ENCODE results near the gene MROH9.
A peak's percentile ranks its signal among the peaks of the same experiment; 100 is the strongest.

MROH9 gene

DNA sequence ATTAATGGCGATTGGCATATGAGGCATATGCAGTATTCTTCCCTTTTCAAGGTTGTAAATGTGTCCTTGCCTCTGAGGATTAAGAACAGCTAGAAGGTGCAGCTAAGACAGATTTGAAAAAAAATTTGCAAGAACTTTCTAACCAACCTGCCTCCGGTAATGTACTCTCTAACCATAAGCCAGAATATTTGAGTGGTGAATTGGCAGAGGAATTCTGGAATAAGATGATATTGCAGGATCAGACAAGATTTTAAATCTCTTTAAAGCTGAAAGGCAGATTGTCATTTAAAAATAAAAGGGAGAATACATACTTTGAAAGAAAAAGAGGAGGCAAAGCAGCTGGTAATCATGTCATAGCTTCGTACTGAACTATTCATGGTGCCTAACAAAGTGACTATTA, 29.2 kb downstream of the MROH9 start:
- H3K4me1 ChIP-seq (ENCODE audit: insufficient read depth, poor library complexity, severe bottlenecking), result no peaks in the 10 kb centered on the region
- no peak overlapping the region for H3K4me3 ChIP-seq (ENCODE audit: severe bottlenecking)
- DNase-seq (ENCODE audit: low spot score), result no peak
- H3K27ac ChIP-seq (ENCODE audit: poor library complexity, severe bottlenecking), result no peak overlapping the region
- no peaks in the 10 kb centered on the region for H3K9me3 ChIP-seq (ENCODE audit: severe bottlenecking)
- ATAC-seq (ENCODE audit: low read depth), result no peak
- H3K27me3 ChIP-seq (ENCODE audit: insufficient read depth, poor library complexity, severe bottlenecking), result no peaks in the 10 kb centered on the region
- TF ChIP-seq, protein P1, sequence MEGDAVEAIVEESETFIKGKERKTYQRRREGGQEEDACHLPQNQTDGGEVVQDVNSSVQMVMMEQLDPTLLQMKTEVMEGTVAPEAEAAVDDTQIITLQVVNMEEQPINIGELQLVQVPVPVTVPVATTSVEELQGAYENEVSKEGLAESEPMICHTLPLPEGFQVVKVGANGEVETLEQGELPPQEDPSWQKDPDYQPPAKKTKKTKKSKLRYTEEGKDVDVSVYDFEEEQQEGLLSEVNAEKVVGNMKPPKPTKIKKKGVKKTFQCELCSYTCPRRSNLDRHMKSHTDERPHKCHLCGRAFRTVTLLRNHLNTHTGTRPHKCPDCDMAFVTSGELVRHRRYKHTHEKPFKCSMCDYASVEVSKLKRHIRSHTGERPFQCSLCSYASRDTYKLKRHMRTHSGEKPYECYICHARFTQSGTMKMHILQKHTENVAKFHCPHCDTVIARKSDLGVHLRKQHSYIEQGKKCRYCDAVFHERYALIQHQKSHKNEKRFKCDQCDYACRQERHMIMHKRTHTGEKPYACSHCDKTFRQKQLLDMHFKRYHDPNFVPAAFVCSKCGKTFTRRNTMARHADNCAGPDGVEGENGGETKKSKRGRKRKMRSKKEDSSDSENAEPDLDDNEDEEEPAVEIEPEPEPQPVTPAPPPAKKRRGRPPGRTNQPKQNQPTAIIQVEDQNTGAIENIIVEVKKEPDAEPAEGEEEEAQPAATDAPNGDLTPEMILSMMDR (IDR thresholded peaks at IDR 0.05; ENCODE audit: poor library complexity, severe bottlenecking), result no peak
- no peaks in the 10 kb centered on the region for H3K36me3 ChIP-seq (ENCODE audit: low read depth)

GRCh38 chr1:170967042-170967910, 31.9 kb downstream of the MROH9 start:
- no peak for DNase-seq (ENCODE audit: low spot score)
- no peaks in the 10 kb centered on the region for H3K9me3 ChIP-seq (ENCODE audit: severe bottlenecking)
- no peaks in the 10 kb centered on the region for H3K27me3 ChIP-seq (ENCODE audit: insufficient read depth, poor library complexity, severe bottlenecking)
- TF ChIP-seq, protein P1 (IDR thresholded peaks at IDR 0.05; ENCODE audit: poor library complexity, severe bottlenecking), result peak; percentile 67
- H3K4me1 ChIP-seq (ENCODE audit: insufficient read depth, poor library complexity, severe bottlenecking), result no peaks in the 10 kb centered on the region
- H3K4me3 ChIP-seq (ENCODE audit: severe bottlenecking), result no peak overlapping the region
- no peaks in the 10 kb centered on the region for H3K36me3 ChIP-seq (ENCODE audit: low read depth)
- ATAC-seq (ENCODE audit: low read depth), result peak; percentile 76
- H3K27ac ChIP-seq (ENCODE audit: poor library complexity, severe bottlenecking), result no peak overlapping the region

DNA sequence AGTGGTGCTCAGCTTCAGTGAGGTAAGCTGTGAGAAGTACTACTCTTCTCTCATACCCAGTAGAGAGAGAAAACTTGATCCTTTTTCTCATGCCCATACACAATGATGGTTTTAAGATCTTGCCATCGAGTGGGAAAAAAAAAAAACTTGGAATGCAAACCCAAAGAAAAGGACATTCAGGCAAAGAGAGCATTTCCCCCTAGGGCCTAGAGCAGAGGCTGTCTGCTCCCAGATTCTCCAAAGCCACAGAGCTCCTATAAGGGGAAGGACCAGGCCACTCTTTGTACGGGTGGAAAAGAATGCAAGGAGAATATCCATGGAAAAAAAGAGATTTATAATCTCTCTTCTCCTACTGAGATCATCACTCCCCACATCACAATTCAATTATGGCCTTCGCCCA, 34.9 kb downstream of the MROH9 start:
- H3K36me3 ChIP-seq (ENCODE audit: low read depth), result no peaks in the 10 kb centered on the region
- no peak for ATAC-seq (ENCODE audit: low read depth)
- H3K4me1 ChIP-seq (ENCODE audit: insufficient read depth, poor library complexity, severe bottlenecking), result no peaks in the 10 kb centered on the region
- H3K27me3 ChIP-seq (ENCODE audit: insufficient read depth, poor library complexity, severe bottlenecking), result no peaks in the 10 kb centered on the region
- DNase-seq (ENCODE audit: low spot score), result no peak
- TF ChIP-seq, protein P1 (IDR thresholded peaks at IDR 0.05; ENCODE audit: poor library complexity, severe bottlenecking), result no peak
- H3K9me3 ChIP-seq (ENCODE audit: severe bottlenecking), result no peaks in the 10 kb centered on the region
- no peak overlapping the region for H3K4me3 ChIP-seq (ENCODE audit: severe bottlenecking)
- no peak overlapping the region for H3K27ac ChIP-seq (ENCODE audit: poor library complexity, severe bottlenecking)

DNA sequence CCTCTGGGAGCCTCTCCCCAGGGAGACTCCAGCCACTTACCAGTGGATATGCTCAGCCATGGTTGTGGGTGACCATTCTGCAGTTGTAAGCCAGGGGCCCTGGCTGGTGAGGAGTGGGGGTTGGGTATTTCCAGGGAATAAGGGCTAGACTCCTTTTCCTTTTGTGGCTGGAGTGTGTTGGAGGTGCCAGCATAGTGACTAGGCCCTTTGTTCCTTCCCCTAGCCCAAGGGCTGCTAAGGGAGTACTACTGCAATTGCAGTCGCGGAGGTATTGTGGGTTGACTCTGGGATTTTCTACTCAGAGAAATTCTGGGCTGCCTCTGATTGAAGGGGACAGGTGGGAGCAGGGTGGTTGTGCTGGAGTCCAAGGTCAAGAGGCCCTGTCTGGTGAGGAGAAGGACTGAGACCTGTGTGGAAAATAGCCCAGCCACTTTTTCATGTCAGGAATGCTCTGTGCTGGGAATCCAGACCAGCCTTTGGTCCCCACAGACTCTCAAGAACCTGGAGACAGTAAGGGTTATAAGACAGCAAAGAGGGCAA, 43.1 kb downstream of the MROH9 start:
- no peaks in the 10 kb centered on the region for H3K4me1 ChIP-seq (ENCODE audit: insufficient read depth, poor library complexity, severe bottlenecking)
- TF ChIP-seq, protein P1 (IDR thresholded peaks at IDR 0.05; ENCODE audit: poor library complexity, severe bottlenecking), result no peak
- no peaks in the 10 kb centered on the region for H3K36me3 ChIP-seq (ENCODE audit: low read depth)
- DNase-seq (ENCODE audit: low spot score) (no peak), ATAC-seq (ENCODE audit: low read depth) (no peak)
- no peak overlapping the region for H3K27ac ChIP-seq (ENCODE audit: poor library complexity, severe bottlenecking)
- H3K27me3 ChIP-seq (ENCODE audit: insufficient read depth, poor library complexity, severe bottlenecking), result no peaks in the 10 kb centered on the region
- no peaks in the 10 kb centered on the region for H3K9me3 ChIP-seq (ENCODE audit: severe bottlenecking)
- no peak overlapping the region for H3K4me3 ChIP-seq (ENCODE audit: severe bottlenecking)

- no peak for DNase-seq (ENCODE audit: low spot score)
- no peak overlapping the region for H3K4me3 ChIP-seq (ENCODE audit: severe bottlenecking)
Measured at GRCh38 chr1:170985406-170985805, 50.1 kb downstream of the MROH9 start.

More at GRCh38 chr1:170985406-170985805, 50.1 kb downstream of the MROH9 start:
- Histone ChIP-seq H3K9me3 (ENCODE audit: severe bottlenecking) (no peaks in the 10 kb centered on the region), H3K4me1 (ENCODE audit: insufficient read depth, poor library complexity, severe bottlenecking) (no peaks in the 10 kb centered on the region), H3K27ac (ENCODE audit: poor library complexity, severe bottlenecking) (no peak overlapping the region), H3K36me3 (ENCODE audit: low read depth) (no peaks in the 10 kb centered on the region), H3K27me3 (ENCODE audit: insufficient read depth, poor library complexity, severe bottlenecking) (no peaks in the 10 kb centered on the region)
- ATAC-seq (ENCODE audit: low read depth), result no peak
- TF ChIP-seq, protein P1 (IDR thresholded peaks at IDR 0.05; ENCODE audit: poor library complexity, severe bottlenecking), result no peak
